ENCODE results near the gene ERBB4.
"Not testable (repeated sequence)": the region's sequence is repeated elsewhere in the genome, so short reads cannot be mapped to it uniquely, and the experiment has no call there.

Gene ERBB4

GRCh38 chr2:212027681-212028628 is 510.6 kb downstream of the ERBB4 start:
- in situ Hi-C loops (cut with MboI; ENCODE audit: low sequenced_read_pairs): no loop called here

GRCh38 chr2:212024040-212024439 is 514.6 kb downstream of the ERBB4 start:
- in situ Hi-C loops (cut with MboI; ENCODE audit: low sequenced_read_pairs): no loop called here

- in situ Hi-C loops (cut with MboI; ENCODE audit: low sequenced_read_pairs): no loop called here
Measured at GRCh38 chr2:212022966-212023365, 515.6 kb downstream of the ERBB4 start.

- in situ Hi-C loops (cut with MboI; ENCODE audit: low sequenced_read_pairs): no loop called here
Measured at GRCh38 chr2:212021947-212022346, 516.7 kb downstream of the ERBB4 start.

- in situ Hi-C loops (cut with MboI; ENCODE audit: low sequenced_read_pairs): no loop called here
Measured at GRCh38 chr2:212015588-212015987, 523.0 kb downstream of the ERBB4 start.

GRCh38 chr2:212013626-212014025 is 525.0 kb downstream of the ERBB4 start:
- in situ Hi-C loops (cut with MboI; ENCODE audit: low sequenced_read_pairs): no loop called here

GRCh38 chr2:212010305-212010704 is 528.3 kb downstream of the ERBB4 start:
- in situ Hi-C loops (cut with MboI; ENCODE audit: low sequenced_read_pairs): not testable (repeated sequence)

- in situ Hi-C loops (cut with MboI; ENCODE audit: low sequenced_read_pairs): no loop called here
Measured at GRCh38 chr2:212007972-212008371, 530.6 kb downstream of the ERBB4 start.

- in situ Hi-C loops (cut with MboI; ENCODE audit: low sequenced_read_pairs): no loop called here
Measured at GRCh38 chr2:212005085-212005671, 533.4 kb downstream of the ERBB4 start.

GRCh38 chr2:212001325-212001724 is 537.3 kb downstream of the ERBB4 start:
- in situ Hi-C loops (cut with MboI; ENCODE audit: low sequenced_read_pairs): no loop called here

GRCh38 chr2:211996857-211997256 is 541.7 kb downstream of the ERBB4 start:
- in situ Hi-C loops (cut with MboI; ENCODE audit: low sequenced_read_pairs): no loop called here

- in situ Hi-C loops (cut with MboI; ENCODE audit: low sequenced_read_pairs): no loop called here
Measured at GRCh38 chr2:211994806-211995205, 543.8 kb downstream of the ERBB4 start.

GRCh38 chr2:211990335-211990734 is 548.3 kb downstream of the ERBB4 start:
- in situ Hi-C loops (cut with MboI; ENCODE audit: low sequenced_read_pairs): no loop called here

GRCh38 chr2:211986313-211986712 is 552.3 kb downstream of the ERBB4 start:
- in situ Hi-C loops (cut with MboI; ENCODE audit: low sequenced_read_pairs): no loop called here

- in situ Hi-C loops (cut with MboI; ENCODE audit: low sequenced_read_pairs): no loop called here
Measured at GRCh38 chr2:211985393-211985792, 553.2 kb downstream of the ERBB4 start.

GRCh38 chr2:211982162-211982561 is 556.4 kb downstream of the ERBB4 start:
- in situ Hi-C loops (cut with MboI; ENCODE audit: low sequenced_read_pairs): no loop called here

GRCh38 chr2:211981451-211981850 is 557.2 kb downstream of the ERBB4 start:
- in situ Hi-C loops (cut with MboI; ENCODE audit: low sequenced_read_pairs): no loop called here

- in situ Hi-C loops (cut with MboI; ENCODE audit: low sequenced_read_pairs): no loop called here
Measured at GRCh38 chr2:211976076-211976475, 562.5 kb downstream of the ERBB4 start.

- in situ Hi-C loops (cut with MboI; ENCODE audit: low sequenced_read_pairs): no loop called here
Measured at GRCh38 chr2:211967234-211967633, 571.4 kb downstream of the ERBB4 start.

GRCh38 chr2:211963969-211964368 is 574.6 kb downstream of the ERBB4 start:
- in situ Hi-C loops (cut with MboI; ENCODE audit: low sequenced_read_pairs): no loop called here

GRCh38 chr2:211957799-211958198 is 580.8 kb downstream of the ERBB4 start:
- in situ Hi-C loops (cut with MboI; ENCODE audit: low sequenced_read_pairs): no loop called here

GRCh38 chr2:211955648-211956047 is 583.0 kb downstream of the ERBB4 start:
- in situ Hi-C loops (cut with MboI; ENCODE audit: low sequenced_read_pairs): no loop called here

All from HL-60/S4 treated with phorbol 12-myristate 13-acetate at 8.2 ng/mL for 4 days and 3 days (cell line).